ENCODE measurements around the gene NKPD1. TPM values are rescaled to one million over a fixed set of nuclear protein-coding genes. Genes with fewer than 3 reads are reported as not detected.

Gene NKPD1
- total RNA-seq, 1 experiment from 2014 or later: 2.4 TPM

DNA sequence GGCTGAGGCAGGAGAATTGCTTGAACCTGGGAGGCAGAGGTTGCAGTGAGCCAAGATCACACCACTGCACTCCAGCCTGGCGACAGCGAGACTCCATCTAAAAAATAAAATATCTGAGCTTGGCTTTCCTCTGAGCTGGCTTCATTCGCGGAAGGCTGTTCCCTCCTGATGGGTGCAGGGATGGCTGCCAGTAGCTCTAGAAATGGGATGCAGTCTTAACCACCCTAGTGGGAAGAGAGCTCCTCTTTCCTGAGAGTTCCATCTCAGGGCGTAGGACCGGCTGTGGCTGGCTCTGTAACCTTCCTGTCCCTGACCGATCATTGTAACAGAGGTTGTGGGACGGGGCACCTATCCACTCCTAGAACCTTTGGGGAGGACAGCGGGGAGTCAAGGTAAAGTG, 35.4 kb downstream of the NKPD1 start:
- Histone ChIP-seq H3K9me3 (no peaks in the 10 kb centered on the region), H3K4me1 (peaks cover 12% of the 10 kb centered on the region), H3K27me3 (replicated peaks; ENCODE audit: control insufficient read depth, insufficient read depth, low read length) (no peaks in the 10 kb centered on the region), H3K36me3 (ENCODE audit: control insufficient read depth, insufficient read depth, low read length) (no peaks in the 10 kb centered on the region), H3K4me3 (ENCODE audit: low read depth, low read length) (no peak overlapping the region)
- intact Hi-C loops (cut with micrococcal nuclease; ENCODE audit: unreplicated experiment): loop anchor here (2.0 to 5.0 kb wide), 2 partner anchors 15 to 33 kb away; partner anchors contain the start of gene PPP1R37
- no peaks in the 10 kb centered on the region for H3K27me3 Mint-ChIP-seq (ENCODE audit: insufficient read depth, unreplicated experiment)
- no peak overlapping the region for H3K4me3 Mint-ChIP-seq (ENCODE audit: unreplicated experiment)
- H3K4me1 Mint-ChIP-seq (ENCODE audit: low read depth, unreplicated experiment): peaks cover 34% of the 10 kb centered on the region
- BruUV-seq (replicated peaks): no TSS peak
- H3K27ac Mint-ChIP-seq (ENCODE audit: unreplicated experiment): peak overlapping the region; percentile 17
- no peak for DNase-seq
- H3K36me3 Mint-ChIP-seq (ENCODE audit: insufficient read depth, unreplicated experiment): peaks cover 26% of the 10 kb centered on the region
- H3K9me3 Mint-ChIP-seq (ENCODE audit: unreplicated experiment): no peaks in the 10 kb centered on the region
- TF ChIP-seq, protein P1, sequence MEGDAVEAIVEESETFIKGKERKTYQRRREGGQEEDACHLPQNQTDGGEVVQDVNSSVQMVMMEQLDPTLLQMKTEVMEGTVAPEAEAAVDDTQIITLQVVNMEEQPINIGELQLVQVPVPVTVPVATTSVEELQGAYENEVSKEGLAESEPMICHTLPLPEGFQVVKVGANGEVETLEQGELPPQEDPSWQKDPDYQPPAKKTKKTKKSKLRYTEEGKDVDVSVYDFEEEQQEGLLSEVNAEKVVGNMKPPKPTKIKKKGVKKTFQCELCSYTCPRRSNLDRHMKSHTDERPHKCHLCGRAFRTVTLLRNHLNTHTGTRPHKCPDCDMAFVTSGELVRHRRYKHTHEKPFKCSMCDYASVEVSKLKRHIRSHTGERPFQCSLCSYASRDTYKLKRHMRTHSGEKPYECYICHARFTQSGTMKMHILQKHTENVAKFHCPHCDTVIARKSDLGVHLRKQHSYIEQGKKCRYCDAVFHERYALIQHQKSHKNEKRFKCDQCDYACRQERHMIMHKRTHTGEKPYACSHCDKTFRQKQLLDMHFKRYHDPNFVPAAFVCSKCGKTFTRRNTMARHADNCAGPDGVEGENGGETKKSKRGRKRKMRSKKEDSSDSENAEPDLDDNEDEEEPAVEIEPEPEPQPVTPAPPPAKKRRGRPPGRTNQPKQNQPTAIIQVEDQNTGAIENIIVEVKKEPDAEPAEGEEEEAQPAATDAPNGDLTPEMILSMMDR (IDR thresholded peaks at IDR 0.05; ENCODE audit: insufficient read depth in 1 of 2, low read depth in 1 of 2, low read length in 1 of 2, severe bottlenecking in 1 of 2, unreplicated experiment in 1 of 2): no peak
- ChIA-PET CTCF (interaction anchor here (0.6 to 1.0 kb wide), 2 partner anchors 29 to 94 kb away, joined by 3 to 4 read pairs; no protein-coding TSS in a partner anchor), POLR2A (no interaction called here)

DNA sequence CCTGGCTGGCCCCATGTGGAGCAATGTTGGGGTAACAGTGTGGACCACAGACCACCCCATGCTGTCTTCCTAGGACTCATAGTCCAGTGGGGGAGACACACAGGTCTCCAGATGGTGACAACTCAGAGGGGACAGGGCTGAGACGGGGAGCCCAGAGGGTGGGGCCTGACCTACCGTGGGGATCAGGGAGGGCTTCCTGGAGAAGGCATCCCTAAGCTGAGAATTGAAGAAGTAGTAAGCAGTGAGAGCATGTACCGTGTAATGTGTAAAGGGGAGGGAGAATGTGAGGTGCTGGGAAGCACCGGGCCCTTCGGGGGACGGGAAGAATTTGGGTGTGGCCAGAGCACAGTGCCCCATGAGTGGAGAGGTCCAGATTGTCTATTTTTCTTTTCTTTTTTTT, 36.8 kb downstream of the NKPD1 start:
- no TSS peak for BruUV-seq (replicated peaks)
- intact Hi-C loops (cut with micrococcal nuclease; ENCODE audit: unreplicated experiment): loop anchor here (2.0 kb wide), 1 partner anchor 13 kb away; no protein-coding TSS in a partner anchor
- TF ChIP-seq, protein P1 (IDR thresholded peaks at IDR 0.05; ENCODE audit: insufficient read depth in 1 of 2, low read depth in 1 of 2, low read length in 1 of 2, severe bottlenecking in 1 of 2, unreplicated experiment in 1 of 2): no peak
- DNase-seq: no peak
- Histone ChIP-seq H3K36me3 (ENCODE audit: control insufficient read depth, insufficient read depth, low read length) (no peaks in the 10 kb centered on the region), H3K4me1 (peaks cover 12% of the 10 kb centered on the region), H3K27me3 (replicated peaks; ENCODE audit: control insufficient read depth, insufficient read depth, low read length) (no peaks in the 10 kb centered on the region), H3K4me3 (ENCODE audit: low read depth, low read length) (no peak overlapping the region), H3K9me3 (no peaks in the 10 kb centered on the region)
- H3K4me1 Mint-ChIP-seq (ENCODE audit: low read depth, unreplicated experiment): peaks cover 34% of the 10 kb centered on the region
- no peak overlapping the region for H3K4me3 Mint-ChIP-seq (ENCODE audit: unreplicated experiment)
- no peaks in the 10 kb centered on the region for H3K9me3 Mint-ChIP-seq (ENCODE audit: unreplicated experiment)
- POLR2A ChIA-PET: no interaction called here
- peaks cover 26% of the 10 kb centered on the region for H3K36me3 Mint-ChIP-seq (ENCODE audit: insufficient read depth, unreplicated experiment)
- CTCF ChIA-PET: no interaction called here
- H3K27ac Mint-ChIP-seq (ENCODE audit: unreplicated experiment): peak overlapping the region; percentile 23
- no peaks in the 10 kb centered on the region for H3K27me3 Mint-ChIP-seq (ENCODE audit: insufficient read depth, unreplicated experiment)

DNA sequence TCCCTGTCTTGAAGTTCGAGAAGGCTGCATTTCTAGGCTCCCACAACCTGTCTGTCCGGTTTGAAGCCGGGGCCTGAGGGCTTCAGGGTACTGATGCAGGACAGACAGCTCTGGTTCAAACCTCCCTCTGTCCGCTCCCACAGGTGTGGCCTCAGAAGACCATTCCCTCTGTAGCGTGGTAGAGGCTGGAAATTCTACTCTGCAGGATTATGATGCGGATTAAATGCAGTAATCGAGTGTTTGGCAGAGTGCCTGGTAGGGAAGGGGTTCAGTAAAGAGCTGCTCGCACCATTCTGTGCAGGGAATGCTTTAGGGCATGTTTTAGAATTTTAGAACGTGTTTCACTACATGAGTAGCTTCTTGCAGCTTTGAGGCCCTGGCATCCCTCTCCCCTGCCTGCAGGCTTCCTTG, 37.3 kb downstream of the NKPD1 start:
- Mint-ChIP-seq H3K9me3 (ENCODE audit: unreplicated experiment) (no peaks in the 10 kb centered on the region), H3K27ac (ENCODE audit: unreplicated experiment) (no peak overlapping the region), H3K27me3 (ENCODE audit: insufficient read depth, unreplicated experiment) (no peaks in the 10 kb centered on the region), H3K36me3 (ENCODE audit: insufficient read depth, unreplicated experiment) (peaks cover 26% of the 10 kb centered on the region), H3K4me3 (ENCODE audit: unreplicated experiment) (no peak overlapping the region), H3K4me1 (ENCODE audit: low read depth, unreplicated experiment) (peaks cover 34% of the 10 kb centered on the region)
- TF ChIP-seq, protein P1 (IDR thresholded peaks at IDR 0.05; ENCODE audit: insufficient read depth in 1 of 2, low read depth in 1 of 2, low read length in 1 of 2, severe bottlenecking in 1 of 2, unreplicated experiment in 1 of 2): no peak
- no peak overlapping the region for H3K4me3 ChIP-seq (ENCODE audit: low read depth, low read length)
- H3K4me1 ChIP-seq: peaks cover 12% of the 10 kb centered on the region
- intact Hi-C loops (cut with micrococcal nuclease; ENCODE audit: unreplicated experiment): no loop called here
- ChIA-PET POLR2A (no interaction called here), CTCF (no interaction called here)
- no peaks in the 10 kb centered on the region for H3K36me3 ChIP-seq (ENCODE audit: control insufficient read depth, insufficient read depth, low read length)
- H3K9me3 ChIP-seq: no peaks in the 10 kb centered on the region
- no peaks in the 10 kb centered on the region for H3K27me3 ChIP-seq (replicated peaks; ENCODE audit: control insufficient read depth, insufficient read depth, low read length)
- BruUV-seq (replicated peaks): no TSS peak
- DNase-seq: peak; percentile 62 to 66

Data from Caco-2 (cell line).